ENCODE results near the gene BOD1L1.

Gene BOD1L1

DNA sequence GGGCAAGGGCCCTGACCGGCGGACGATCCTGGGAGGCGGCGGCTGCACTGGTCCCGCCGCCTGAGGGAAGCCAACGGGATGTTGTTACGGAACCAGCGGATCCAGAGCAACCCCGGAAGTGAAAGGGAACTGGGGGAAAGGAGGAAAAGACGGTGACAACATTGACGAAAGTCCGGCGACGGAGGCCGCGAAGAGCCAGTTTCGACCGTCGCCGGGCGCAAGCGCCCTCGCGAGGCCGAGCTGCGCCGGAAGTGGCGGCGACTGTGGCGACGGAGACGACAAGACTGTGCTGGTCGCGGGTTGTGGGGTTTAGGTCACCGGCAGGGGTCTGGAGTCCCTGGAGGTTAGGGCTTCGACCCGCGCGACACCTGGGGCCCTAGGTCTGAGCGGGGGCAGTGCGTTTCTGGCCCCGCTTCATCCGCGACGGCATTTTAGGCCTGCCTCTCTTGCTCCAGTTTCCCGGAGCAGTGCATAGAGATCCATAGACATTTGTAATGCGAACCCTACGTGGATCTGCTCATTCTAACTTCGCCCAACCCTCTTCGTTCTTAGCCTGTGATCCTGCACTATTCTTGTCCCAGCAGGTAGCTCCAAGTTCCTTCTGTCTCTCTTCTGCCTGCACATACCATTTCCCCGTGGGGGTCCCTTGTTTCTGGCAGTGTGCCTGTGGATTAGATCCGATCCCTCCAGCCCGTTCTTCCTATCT, at the start of gene BOD1L1:
BOD1L1 (minus strand) TSS at position 120 of the 706 bp plus-strand sequence. CDS start 138 bp downstream, outside the sequence.
- peak within 1 kb of the TSS; percentile 88 for H3K4me3 ChIP-seq (ENCODE audit: low read depth, low read length)
- peak; percentile 44 for TF ChIP-seq CTCF (IDR thresholded peaks at IDR 0.05; ENCODE audit: insufficient read depth, low read depth, low read length, missing control alignments)
- DNase-seq (ENCODE audit: low read depth) = peak; percentile 93

DNA sequence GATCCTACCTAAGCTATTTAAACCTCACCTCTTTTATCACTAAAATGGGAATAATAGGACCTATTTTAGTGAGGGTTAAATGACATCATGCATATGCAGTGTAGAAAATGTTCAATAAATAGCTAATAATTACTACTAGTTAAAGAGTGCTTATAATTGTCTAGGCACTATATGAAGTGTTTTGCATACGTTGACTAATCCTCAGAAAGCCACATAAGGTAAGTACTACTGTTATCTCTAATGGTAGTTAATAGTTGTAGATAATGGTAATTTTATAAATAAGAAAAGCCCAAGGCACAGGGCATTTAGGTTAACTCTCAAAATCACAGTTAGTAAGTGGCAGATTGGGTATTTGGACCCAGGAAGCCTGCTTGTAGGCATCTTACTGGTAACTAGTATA, 47.4 kb upstream of the BOD1L1 start:
- no peak for DNase-seq (ENCODE audit: low read depth)
- no peak overlapping the region for H3K4me3 ChIP-seq (ENCODE audit: low read depth, low read length)
- no peak for TF ChIP-seq CTCF (IDR thresholded peaks at IDR 0.05; ENCODE audit: insufficient read depth, low read depth, low read length, missing control alignments)

- TF ChIP-seq CTCF (IDR thresholded peaks at IDR 0.05; ENCODE audit: insufficient read depth, low read depth, low read length, missing control alignments) = no peak
- H3K4me3 ChIP-seq (ENCODE audit: low read depth, low read length) = no peak overlapping the region
- DNase-seq (ENCODE audit: low read depth) = no peak
These were observed 45.6 kb upstream of the BOD1L1 start for GRCh38 chr4:13673167-13673566.

GRCh38 chr4:13670456-13671160, 43.1 kb upstream of the BOD1L1 start:
- H3K4me3 ChIP-seq (ENCODE audit: low read depth, low read length) = no peak overlapping the region
- no peak for TF ChIP-seq CTCF (IDR thresholded peaks at IDR 0.05; ENCODE audit: insufficient read depth, low read depth, low read length, missing control alignments)
- DNase-seq (ENCODE audit: low read depth) = no peak

DNA sequence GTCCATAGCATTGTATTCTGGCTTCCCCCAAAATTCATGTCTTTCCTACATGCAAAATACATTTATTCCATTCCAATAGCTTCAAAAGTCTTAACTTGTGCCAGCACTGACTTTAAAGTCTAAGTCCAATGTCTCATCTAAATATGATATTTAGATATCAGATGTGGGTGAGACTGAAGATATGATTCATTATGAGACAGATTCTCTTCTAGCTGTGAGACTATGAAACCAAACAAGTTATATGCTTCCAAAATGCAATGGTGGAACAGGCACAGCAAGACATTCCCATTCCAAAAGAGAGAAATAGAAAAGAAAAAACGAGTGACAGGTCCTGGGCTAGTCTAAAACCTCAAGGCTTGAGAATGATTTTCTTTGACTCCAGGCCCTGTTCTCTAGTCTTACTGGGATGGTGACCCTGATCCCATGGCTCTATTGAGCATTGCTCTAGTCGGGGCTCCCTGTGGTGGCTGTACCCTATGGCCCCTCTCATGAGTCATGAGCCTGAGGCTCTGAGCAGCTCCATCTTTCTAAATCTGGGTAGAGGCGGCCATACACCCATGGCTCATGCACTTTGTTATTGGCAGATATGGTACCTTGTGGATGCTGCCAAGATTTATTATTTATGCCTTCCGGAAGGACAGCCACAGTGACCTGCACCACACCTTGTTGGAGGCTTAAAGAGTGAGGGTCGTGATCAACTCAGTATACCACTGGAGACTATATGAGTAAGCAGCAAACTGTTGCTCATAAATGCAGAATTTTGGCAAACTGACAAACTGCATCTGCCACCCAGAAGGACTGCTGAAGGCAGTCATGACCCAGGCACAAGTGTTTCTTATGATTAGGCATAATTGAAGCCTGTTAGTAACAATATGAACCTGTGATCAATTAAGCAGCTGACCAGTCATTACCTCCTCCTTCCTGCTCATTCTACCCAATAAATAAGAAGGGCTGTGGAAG, 38.5 kb upstream of the BOD1L1 start:
- no peak for TF ChIP-seq CTCF (IDR thresholded peaks at IDR 0.05; ENCODE audit: insufficient read depth, low read depth, low read length, missing control alignments)
- no peak for DNase-seq (ENCODE audit: low read depth)
- H3K4me3 ChIP-seq (ENCODE audit: low read depth, low read length) = no peak overlapping the region

- no peak for TF ChIP-seq CTCF (IDR thresholded peaks at IDR 0.05; ENCODE audit: insufficient read depth, low read depth, low read length, missing control alignments)
- no peak for DNase-seq (ENCODE audit: low read depth)
These were observed 32.0 kb upstream of the BOD1L1 start for GRCh38 chr4:13659341-13660070.

More at GRCh38 chr4:13659341-13660070, 32.0 kb upstream of the BOD1L1 start:
- H3K4me3 ChIP-seq (ENCODE audit: low read depth, low read length) = no peak overlapping the region
